Karpas-422 (cell line): ENCODE measurements around the gene PSEN1. TPM values are rescaled to one million over a fixed set of nuclear protein-coding genes. Genes with fewer than 3 reads are reported as not detected.
A peak's percentile ranks its signal among the peaks of the same experiment; 100 is the strongest.

Experiments used
- DNase-seq: peaks from one replicate; pipeline ENCODE4 v3.0.0-alpha.2; 2015
- H2AFZ ChIP-seq: fragments of 200-600 bp; sonication (generic); 2 replicates; pipeline ENCODE4 v1.6.1; 2014; ENCODE audit warnings: antibody characterized with exemption, low read length, mixed read lengths
- H3K27ac ChIP-seq: fragments of 200-600 bp; sonication (generic); 2 replicates; pipeline ENCODE4 v1.5.1; 2014; ENCODE audit warnings: mild to moderate bottlenecking, low read length, moderate library complexity
- H3K27me3 ChIP-seq: fragments of 200-600 bp; sonication (generic); 2 replicates; pipeline ENCODE4 v1.6.1; 2014; ENCODE audit warnings: low read length, mixed read lengths
- H3K36me3 ChIP-seq: fragments of 200-600 bp; sonication (generic); 2 replicates; pipeline ENCODE4 v1.6.1; 2014; ENCODE audit warnings: low read length, mixed read lengths; ENCODE audit not compliant: insufficient read depth
- H3K4me1 ChIP-seq: fragments of 200-600 bp; sonication (generic); 2 replicates; pipeline ENCODE4 v1.6.1; 2014; ENCODE audit warnings: mild to moderate bottlenecking, low read length, mixed read lengths
- H3K4me2 ChIP-seq: fragments of 200-600 bp; sonication (generic); 2 replicates; pipeline ENCODE4 v1.6.1; 2014; ENCODE audit warnings: low read length, low read depth, mild to moderate bottlenecking; ENCODE audit not compliant: poor library complexity, severe bottlenecking
- H3K4me3 ChIP-seq: fragments of 200-600 bp; sonication (generic); 2 replicates; pipeline ENCODE4 v1.5.1; 2014; ENCODE audit warnings: mild to moderate bottlenecking, antibody characterized with exemption, low read length, mixed read lengths
- H3K79me2 ChIP-seq: fragments of 200-600 bp; sonication (generic); 2 replicates; pipeline ENCODE4 v1.6.1; 2014; ENCODE audit warnings: mild to moderate bottlenecking, low read length, mixed read lengths
- H3K9ac ChIP-seq: fragments of 200-600 bp; sonication (generic); 2 replicates; pipeline ENCODE4 v1.6.0; 2014; ENCODE audit warnings: low read length
- H3K9me2 ChIP-seq: fragments of 200-600 bp; sonication (generic), shearing (Covaris generic); replicated peaks from 2 replicates; pipeline ENCODE4 v1.6.0; 2014; ENCODE audit warnings: mild to moderate bottlenecking, low read length, moderate library complexity; ENCODE audit not compliant: insufficient read depth
- H3K9me3 ChIP-seq: fragments of 300-700, 200-600 bp; sonication (generic); 2 replicates; pipeline ENCODE4 v1.6.1; 2014; ENCODE audit warnings: low read length, mixed read lengths
- H4K20me1 ChIP-seq: fragments of 200-600 bp; sonication (generic); 2 replicates; pipeline ENCODE4 v1.6.1; 2014; ENCODE audit warnings: mild to moderate bottlenecking, antibody characterized with exemption, low read length, low read depth; ENCODE audit not compliant: insufficient read depth
- total RNA-seq: library from RNA; depleted of rRNA; stranded (reverse); fragments of >200 nt; shearing (Covaris generic); gene quantifications from 2 replicates; pipeline ENCODE4 v1.2.3, GENCODE V29; 2014; ENCODE audit warnings: low replicate concordance

PSEN1 gene
- total RNA-seq, 1 experiment from 2014 or later, result 57.8 TPM

- Histone ChIP-seq H4K20me1 (no peaks in the 10 kb centered on the region), H3K4me2 (no peak overlapping the region), H3K9me2 (no peaks in the 10 kb centered on the region), H3K27me3 (no peaks in the 10 kb centered on the region), H3K9ac (no peak overlapping the region), H3K4me1 (no peaks in the 10 kb centered on the region), H3K27ac (no peak overlapping the region), H3K36me3 (peaks cover 66% of the 10 kb centered on the region), H3K4me3 (no peak overlapping the region), H3K9me3 (no peaks in the 10 kb centered on the region), H3K79me2 (peaks cover 11% of the 10 kb centered on the region; the same call in 1 of the 2 replicates), H2AFZ (no peak overlapping the region)
- no peak for DNase-seq
Measured at GRCh38 chr14:73124180-73124894, 12.0 kb upstream of the PSEN1 start.

- H3K27me3 ChIP-seq, result no peaks in the 10 kb centered on the region
- H3K27ac ChIP-seq, result no peak overlapping the region
- no peak overlapping the region for H3K9ac ChIP-seq
- DNase-seq, result no peak
- H3K4me3 ChIP-seq, result no peak overlapping the region
- no peaks in the 10 kb centered on the region for H3K4me1 ChIP-seq
- H3K36me3 ChIP-seq, result peaks cover 58% of the 10 kb centered on the region
- H2AFZ ChIP-seq, result no peak overlapping the region
- H4K20me1 ChIP-seq, result no peaks in the 10 kb centered on the region
- H3K79me2 ChIP-seq, result peaks cover 11% of the 10 kb centered on the region; the same call in 1 of the 2 replicates
- H3K4me2 ChIP-seq, result no peak overlapping the region
- no peaks in the 10 kb centered on the region for H3K9me3 ChIP-seq
- H3K9me2 ChIP-seq, result no peaks in the 10 kb centered on the region
Measured at GRCh38 chr14:73125169-73125588, 11.1 kb upstream of the PSEN1 start.

- H3K4me1 ChIP-seq, result no peaks in the 10 kb centered on the region
- no peak overlapping the region for H3K9ac ChIP-seq
- H3K27ac ChIP-seq, result no peak overlapping the region
- no peak overlapping the region for H3K4me2 ChIP-seq
- no peak for DNase-seq
- no peak overlapping the region for H3K4me3 ChIP-seq
- H3K79me2 ChIP-seq, result peaks cover 6% of the 10 kb centered on the region; the same call in 1 of the 2 replicates
- no peak overlapping the region for H2AFZ ChIP-seq
- H3K27me3 ChIP-seq, result no peaks in the 10 kb centered on the region
- H4K20me1 ChIP-seq, result no peaks in the 10 kb centered on the region
- no peaks in the 10 kb centered on the region for H3K9me3 ChIP-seq
- peaks cover 52% of the 10 kb centered on the region for H3K36me3 ChIP-seq
- no peaks in the 10 kb centered on the region for H3K9me2 ChIP-seq
Measured at GRCh38 chr14:73125746-73126145, 10.6 kb upstream of the PSEN1 start.

GRCh38 chr14:73133795-73134194, 2.5 kb upstream of the PSEN1 start:
- Histone ChIP-seq H3K27ac (no peak overlapping the region), H3K9ac (no peak overlapping the region), H3K4me3 (no peak overlapping the region), H3K9me3 (no peaks in the 10 kb centered on the region), H3K27me3 (no peaks in the 10 kb centered on the region), H3K79me2 (peaks cover 19% of the 10 kb centered on the region), H3K4me2 (no peak overlapping the region), H2AFZ (no peak overlapping the region), H3K9me2 (no peaks in the 10 kb centered on the region), H4K20me1 (0 out of 2 replicates have a peak, but pooled peaks cover 4% of the 10 kb centered on the region), H3K4me1 (peaks cover 12% of the 10 kb centered on the region), H3K36me3 (no peaks in the 10 kb centered on the region)
- DNase-seq, result no peak

GRCh38 chr14:73136085-73136386, 271 bp upstream of the PSEN1 start:
- H3K4me3 ChIP-seq, result peak overlapping the region; percentile 83
- DNase-seq, result no peak
- no peak overlapping the region for H3K27ac ChIP-seq
- no peaks in the 10 kb centered on the region for H3K9me3 ChIP-seq
- H3K9me2 ChIP-seq, result no peaks in the 10 kb centered on the region
- no peaks in the 10 kb centered on the region for H3K36me3 ChIP-seq
- H3K9ac ChIP-seq, result peak overlapping the region; percentile 80
- H3K4me2 ChIP-seq, result peak overlapping the region; percentile 95
- no peaks in the 10 kb centered on the region for H3K27me3 ChIP-seq
- no peak overlapping the region for H2AFZ ChIP-seq
- H3K4me1 ChIP-seq, result peaks cover 12% of the 10 kb centered on the region
- 0 out of 2 replicates have a peak, but pooled peaks cover 4% of the 10 kb centered on the region for H4K20me1 ChIP-seq
- peaks cover 41% of the 10 kb centered on the region for H3K79me2 ChIP-seq

GRCh38 chr14:73140811-73141323, 4.6 kb downstream of the PSEN1 start:
- no peak overlapping the region for H3K4me3 ChIP-seq
- H4K20me1 ChIP-seq, result 0 out of 2 replicates have a peak, but pooled peaks cover 4% of the 10 kb centered on the region
- no peak for DNase-seq
- H3K4me2 ChIP-seq, result no peak overlapping the region
- no peaks in the 10 kb centered on the region for H3K27me3 ChIP-seq
- no peaks in the 10 kb centered on the region for H3K9me3 ChIP-seq
- H3K9me2 ChIP-seq, result no peaks in the 10 kb centered on the region
- H3K27ac ChIP-seq, result no peak overlapping the region
- H3K9ac ChIP-seq, result no peak overlapping the region
- H3K79me2 ChIP-seq, result peaks cover 83% of the 10 kb centered on the region
- 0 out of 2 replicates have a peak, but pooled peaks cover 3% of the 10 kb centered on the region for H3K36me3 ChIP-seq
- no peak overlapping the region for H2AFZ ChIP-seq
- peaks cover 22% of the 10 kb centered on the region for H3K4me1 ChIP-seq

GRCh38 chr14:73142216-73142615, 5.9 kb downstream of the PSEN1 start:
- no peaks in the 10 kb centered on the region for H4K20me1 ChIP-seq
- peaks cover 23% of the 10 kb centered on the region for H3K4me1 ChIP-seq
- no peaks in the 10 kb centered on the region for H3K9me2 ChIP-seq
- H3K36me3 ChIP-seq, result 0 out of 2 replicates have a peak, but pooled peaks cover 3% of the 10 kb centered on the region
- no peak for DNase-seq
- no peak overlapping the region for H3K4me2 ChIP-seq
- 0 out of 2 replicates have a peak overlapping the region, but pooled peaks have one; percentile 0 for H3K27ac ChIP-seq
- no peaks in the 10 kb centered on the region for H3K27me3 ChIP-seq
- H2AFZ ChIP-seq, result no peak overlapping the region
- H3K79me2 ChIP-seq, result peaks cover 89% of the 10 kb centered on the region
- no peak overlapping the region for H3K4me3 ChIP-seq
- H3K9me3 ChIP-seq, result no peaks in the 10 kb centered on the region
- H3K9ac ChIP-seq, result no peak overlapping the region

- H3K4me2 ChIP-seq, result no peak overlapping the region
- no peak overlapping the region for H2AFZ ChIP-seq
- H3K27ac ChIP-seq, result no peak overlapping the region
- H3K79me2 ChIP-seq, result peaks cover 89% of the 10 kb centered on the region
- no peaks in the 10 kb centered on the region for H3K9me3 ChIP-seq
- H4K20me1 ChIP-seq, result no peaks in the 10 kb centered on the region
- no peaks in the 10 kb centered on the region for H3K27me3 ChIP-seq
- no peak overlapping the region for H3K4me3 ChIP-seq
- no peak for DNase-seq
- H3K4me1 ChIP-seq, result peaks cover 16% of the 10 kb centered on the region
- no peak overlapping the region for H3K9ac ChIP-seq
- H3K36me3 ChIP-seq, result peaks cover 9% of the 10 kb centered on the region; the same call in 1 of the 2 replicates
- H3K9me2 ChIP-seq, result no peaks in the 10 kb centered on the region
Measured at GRCh38 chr14:73143003-73143402, 6.7 kb downstream of the PSEN1 start.
